Common myeloid progenitor, CD34-positive (primary cell): ENCODE results near the gene PRKCB.

Source experiments
- CTCF ChIA-PET: fragments of 350-600 bp; sonication (Branson Sonifier 250); formaldehyde crosslinking; loops from one replicate; lab custom pipeline; 2021; ENCODE audit warnings: antibody characterized with exemption; lab: Charles Lee
- POLR2A ChIA-PET: fragments of 350-600 bp; sonication (Branson Sonifier 250); formaldehyde crosslinking; loops from one replicate; lab custom pipeline; 2021; ENCODE audit warnings: antibody characterized with exemption; lab: Charles Lee
- DNase-seq, 3 donors: peaks; one replicate each; pipeline versions ENCODE4 v3.0.0 to v3.0.0-alpha.2; 2013
- H3K27ac ChIP-seq, 2 experiments: 1 replicate in 1 of 2; 2 replicates in 1 of 2; pipeline ENCODE4 v1.7.0; 2013; ENCODE audit warnings: inconsistent platforms in 2 of 2, low read length in 2 of 2, mild to moderate bottlenecking in 2 of 2, low read depth in 1 of 2, moderate library complexity in 1 of 2; ENCODE audit not compliant: severe bottlenecking in 2 of 2, insufficient read depth in 1 of 2, poor library complexity in 1 of 2
- H3K27me3 ChIP-seq, 5 experiments: replicated peaks in 2 of 5; 1 replicate in 3 of 5; 2 replicates in 2 of 5; pipeline versions ENCODE4 v1.6.1 to v1.7.0; 2013; ENCODE audit warnings: low read length in 4 of 5, mild to moderate bottlenecking in 2 of 5, moderate library complexity in 2 of 5, inconsistent platforms in 1 of 5; ENCODE audit not compliant: insufficient read depth in 5 of 5, control insufficient read depth in 4 of 5
- H3K36me3 ChIP-seq, 4 experiments: 1 replicate in 2 of 4; 2 replicates in 2 of 4; pipeline versions ENCODE4 v1.6.1 to v1.7.0; 2013; ENCODE audit warnings: low read length in 3 of 4, control low read depth in 1 of 4, mild to moderate bottlenecking in 1 of 4; ENCODE audit not compliant: control insufficient read depth in 4 of 4, insufficient read depth in 4 of 4
- H3K4me1 ChIP-seq, 4 experiments: 1 replicate in 3 of 4; 2 replicates in 1 of 4; pipeline versions ENCODE4 v1.6.1 to v1.7.1; 2013; ENCODE audit warnings: low read length in 3 of 4, mild to moderate bottlenecking in 3 of 4, control low read depth in 1 of 4, inconsistent platforms in 1 of 4, moderate library complexity in 1 of 4; ENCODE audit not compliant: control insufficient read depth in 4 of 4, insufficient read depth in 4 of 4; ENCODE audit errors: control extremely low read depth in 1 of 4
- H3K4me3 ChIP-seq, 7 experiments: 1 replicate in 4 of 7; 2 replicates in 3 of 7; pipeline versions ENCODE4 v1.5.1 to v1.7.0; 2013; ENCODE audit warnings: mild to moderate bottlenecking in 7 of 7, low read length in 6 of 7, moderate library complexity in 6 of 7, inconsistent platforms in 2 of 7, low read depth in 2 of 7, control low read depth in 1 of 7; ENCODE audit not compliant: insufficient read depth in 4 of 7, control insufficient read depth in 1 of 7; ENCODE audit errors: extremely low read depth in 1 of 7
- H3K9me3 ChIP-seq, 5 experiments: 1 replicate in 4 of 5; 2 replicates in 1 of 5; pipeline versions ENCODE4 v1.6.1 to v1.7.1; 2013; ENCODE audit warnings: low read length in 4 of 5, mild to moderate bottlenecking in 2 of 5, inconsistent platforms in 1 of 5, low read depth in 1 of 5, moderate library complexity in 1 of 5; ENCODE audit not compliant: control insufficient read depth in 4 of 5, insufficient read depth in 2 of 5; ENCODE audit errors: control extremely low read depth in 1 of 5
- WGBS: methylation state at CpG from one replicate; pipeline ENCODE4 v1.1.5; 2013; ENCODE audit not compliant: insufficient coverage; 5-methylcytosine and 5-hydroxymethylcytosine counted together

The PRKCB gene

GRCh38 chr16:24041834-24042631 lies 206.2 kb downstream of the PRKCB start:
- Histone ChIP-seq H3K27me3 (no peaks in the 10 kb centered on the region), H3K4me1 (no peaks in the 10 kb centered on the region), H3K36me3 (peaks cover 5 to 23% (median 14%) of the 10 kb centered on the region in 4 experiments), H3K9me3 (no peaks in the 10 kb centered on the region), H3K4me3 (no peak overlapping the region), H3K27ac (no peak overlapping the region)
- CTCF ChIA-PET: interaction anchor here (0.8 to 4.4 kb wide), 14 partner anchors 13 to 463 kb away, joined by 3 to 26 read pairs (median 3); no protein-coding TSS in a partner anchor
- POLR2A ChIA-PET: no interaction called here
- 50% methylated on average over 9 of the region's 11 CpGs for WGBS
- DNase-seq: peak; percentile 54 to 75 (median 69)

- WGBS: no CpG with 5 or more reads among the region's 2 CpGs
- no peak overlapping the region for H3K4me3 ChIP-seq
- H3K4me1 ChIP-seq: no peaks in the 10 kb centered on the region
- CTCF ChIA-PET: interaction anchor here (1.1 to 4.4 kb wide), 4 partner anchors 8 to 460 kb away, joined by 3 to 26 read pairs (median 5); no protein-coding TSS in a partner anchor
- H3K27ac ChIP-seq: no peak overlapping the region
- no peaks in the 10 kb centered on the region for H3K9me3 ChIP-seq
- peaks cover 2 to 21% (median 11%) of the 10 kb centered on the region in 4 experiments for H3K36me3 ChIP-seq
- POLR2A ChIA-PET: no interaction called here
- H3K27me3 ChIP-seq: no peaks in the 10 kb centered on the region
- no peak for DNase-seq
Measured at GRCh38 chr16:24044467-24044866, 208.7 kb downstream of the PRKCB start.

- 95% methylated on average over 10 of the region's 12 CpGs for WGBS
- no peak for DNase-seq
- Histone ChIP-seq H3K4me3 (no peak overlapping the region), H3K4me1 (no peaks in the 10 kb centered on the region), H3K27me3 (no peaks in the 10 kb centered on the region), H3K27ac (no peak overlapping the region), H3K36me3 (peaks cover 0 to 18% (median 10%) of the 10 kb centered on the region in 4 experiments), H3K9me3 (no peaks in the 10 kb centered on the region)
- CTCF ChIA-PET: interaction anchor here (0.6 to 2.0 kb wide), 4 partner anchors 9 to 459 kb away, joined by 3 to 6 read pairs (median 4); no protein-coding TSS in a partner anchor
- POLR2A ChIA-PET: no interaction called here
Measured at GRCh38 chr16:24045641-24046040, 209.9 kb downstream of the PRKCB start.

- POLR2A ChIA-PET: no interaction called here
- Histone ChIP-seq H3K27ac (no peak overlapping the region), H3K9me3 (no peaks in the 10 kb centered on the region), H3K4me1 (no peaks in the 10 kb centered on the region), H3K36me3 (peaks cover 0 to 24% (median 10%) of the 10 kb centered on the region in 4 experiments), H3K4me3 (no peak overlapping the region), H3K27me3 (no peaks in the 10 kb centered on the region)
- WGBS: 100% methylated on average over 3 of the region's 4 CpGs
- no peak for DNase-seq
- CTCF ChIA-PET: interaction anchor here (0.9 to 2.0 kb wide), 3 partner anchors 8 to 458 kb away, joined by 3 to 6 read pairs (median 3); no protein-coding TSS in a partner anchor
Measured at GRCh38 chr16:24046442-24046841, 210.7 kb downstream of the PRKCB start.

- no peak overlapping the region for H3K4me3 ChIP-seq
- ChIA-PET CTCF (no interaction called here), POLR2A (no interaction called here)
- DNase-seq: no peak
- H3K27me3 ChIP-seq: no peaks in the 10 kb centered on the region
- H3K27ac ChIP-seq: no peak overlapping the region
- peaks cover 0 to 22% (median 6%) of the 10 kb centered on the region in 4 experiments for H3K36me3 ChIP-seq
- 92% methylated on average over 2 of the region's 5 CpGs for WGBS
- no peaks in the 10 kb centered on the region for H3K9me3 ChIP-seq
- H3K4me1 ChIP-seq: no peaks in the 10 kb centered on the region
Measured at GRCh38 chr16:24049113-24049512, 213.3 kb downstream of the PRKCB start.

- POLR2A ChIA-PET: no interaction called here
- Histone ChIP-seq H3K27ac (no peak overlapping the region), H3K27me3 (no peaks in the 10 kb centered on the region), H3K4me3 (no peak overlapping the region), H3K36me3 (peaks cover 0 to 21% (median 6%) of the 10 kb centered on the region in 4 experiments), H3K9me3 (no peaks in the 10 kb centered on the region), H3K4me1 (no peaks in the 10 kb centered on the region)
- CTCF ChIA-PET: no interaction called here
- 94% methylated on average over 3 of the region's 5 CpGs for WGBS
- no peak for DNase-seq
Measured at GRCh38 chr16:24051125-24051524, 215.3 kb downstream of the PRKCB start.
